ENCODE measurements around the gene MMP23B.

DNA sequence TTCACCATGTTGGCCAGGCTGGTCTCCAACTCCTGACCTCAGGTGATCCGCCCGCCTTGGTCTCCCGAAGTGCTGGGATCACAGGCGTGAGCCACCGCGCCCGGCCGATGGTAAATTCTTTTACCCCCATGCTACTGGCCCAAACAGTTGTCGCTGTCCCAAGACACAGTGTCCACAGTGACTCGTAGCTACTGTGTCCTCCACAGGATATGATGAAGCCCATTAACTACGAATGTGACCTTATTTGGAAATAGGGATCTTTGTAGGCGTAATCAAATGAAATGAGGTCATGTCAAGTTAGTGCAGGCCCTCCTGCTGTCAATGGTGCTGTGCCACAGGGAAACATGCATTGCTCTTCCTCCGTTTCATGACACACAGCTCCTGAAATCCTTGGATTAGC lies 40.5 kb upstream of the MMP23B start:
- TF ChIP-seq POLR2AphosphoS5 (IDR thresholded peaks at IDR 0.05; ENCODE audit: low read depth, low read length) = no peak
- no peak for TF ChIP-seq POLR2A (IDR thresholded peaks at IDR 0.05; ENCODE audit: low read depth, low read length)
- TF ChIP-seq TAF1 (IDR thresholded peaks at IDR 0.05; ENCODE audit: borderline replicate concordance, low read depth, low read length) = no peak
